GM21723 (cell line): Measurements from ENCODE around the gene DRAXIN.

Source experiments
- ATAC-seq: cut with Tn5 transposase; IDR thresholded peaks from one replicate; pipeline ENCODE4 v1.9.1; 2021; ENCODE audit warnings: mild to moderate bottlenecking, moderate library complexity; ENCODE audit not compliant: unreplicated experiment

The DRAXIN gene

DNA sequence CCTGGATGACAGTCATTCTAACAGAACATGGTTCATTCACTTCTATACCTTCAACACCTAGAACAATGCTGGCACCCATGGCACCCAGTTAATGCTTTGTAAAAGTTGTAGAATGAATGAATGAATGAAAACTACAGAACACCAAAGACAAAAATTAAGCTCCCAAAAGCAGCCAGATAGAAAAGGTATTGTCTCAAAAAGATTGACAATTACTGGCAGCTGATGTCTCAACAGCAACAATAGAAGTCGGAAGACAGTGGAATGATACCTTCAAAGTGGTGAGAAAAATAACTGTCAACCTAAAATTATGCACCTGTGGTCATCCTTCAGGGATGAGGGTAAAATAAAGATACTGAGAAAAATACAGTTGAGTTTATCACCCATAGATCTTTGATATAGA lies 65.5 kb downstream of the DRAXIN start:
- ATAC-seq: no peak

DNA sequence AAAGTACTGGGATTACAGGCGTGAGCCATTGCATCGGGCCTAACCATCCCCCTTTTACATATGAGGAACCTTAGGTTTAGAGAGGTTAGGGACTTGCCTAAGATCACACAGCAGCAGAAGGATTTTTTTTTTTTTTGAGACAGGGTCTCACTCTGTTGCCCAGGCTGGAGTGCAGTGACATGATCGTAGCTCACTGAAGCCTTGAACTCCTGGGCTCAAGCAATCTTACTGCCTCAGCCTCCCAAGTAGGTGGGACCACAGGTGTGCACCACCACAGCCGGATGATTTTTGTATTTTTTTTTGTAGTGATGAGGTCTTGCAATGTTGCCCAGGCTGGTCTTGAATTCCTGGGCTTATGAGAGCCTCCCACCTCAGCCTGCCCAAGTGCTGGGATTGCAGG lies 68.3 kb downstream of the DRAXIN start:
- no peak for ATAC-seq

DNA sequence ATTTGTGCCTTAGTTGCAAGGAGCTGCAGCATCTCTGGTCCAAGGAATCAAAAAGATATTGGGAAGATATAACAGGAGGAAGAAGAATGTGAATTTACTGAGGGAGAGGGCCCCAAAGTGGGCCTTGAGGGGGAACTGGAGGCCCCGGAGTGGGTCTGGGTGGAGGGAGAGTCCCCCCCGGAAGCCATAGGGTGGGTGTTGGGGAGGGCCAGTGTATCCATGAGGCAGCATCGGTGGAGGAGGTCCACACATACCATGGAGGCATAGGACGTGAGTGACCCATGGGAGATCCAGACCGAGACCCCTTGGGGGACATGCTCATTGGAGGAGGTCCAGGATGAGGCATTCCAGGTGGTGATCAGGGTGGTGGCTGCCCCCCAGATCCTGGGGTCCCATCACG lies 69.8 kb downstream of the DRAXIN start:
- ATAC-seq: no peak

DNA sequence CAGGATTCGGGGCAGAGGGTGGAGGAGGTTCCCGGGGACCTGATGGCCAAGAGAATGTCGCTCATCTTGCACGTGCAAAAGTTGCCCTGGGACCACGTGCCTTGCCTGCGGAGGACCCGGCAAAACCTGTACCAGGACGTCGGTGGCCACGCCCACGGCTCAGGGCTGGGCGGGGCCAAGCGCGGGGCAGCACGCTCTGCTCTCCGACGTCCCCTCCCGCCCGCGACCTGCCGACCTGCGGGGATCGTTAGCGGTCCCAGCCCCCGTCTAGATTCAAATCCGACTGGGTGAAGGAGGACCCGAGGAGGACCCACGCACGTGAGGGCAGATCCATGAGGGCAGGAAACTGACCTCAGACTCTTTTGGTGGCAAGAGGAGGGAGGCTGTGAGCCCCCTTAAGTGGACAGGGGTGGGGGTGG lies 70.5 kb downstream of the DRAXIN start, which contains the start of gene C1orf167:
Gene C1orf167 (plus strand): TSS at position 206 of the 419 bp plus-strand sequence. CDS start 2,208 bp downstream, outside the sequence.
- ATAC-seq: no peak

GRCh38 chr1:11764115-11764514 lies 72.6 kb downstream of the DRAXIN start:
- no peak for ATAC-seq

DNA sequence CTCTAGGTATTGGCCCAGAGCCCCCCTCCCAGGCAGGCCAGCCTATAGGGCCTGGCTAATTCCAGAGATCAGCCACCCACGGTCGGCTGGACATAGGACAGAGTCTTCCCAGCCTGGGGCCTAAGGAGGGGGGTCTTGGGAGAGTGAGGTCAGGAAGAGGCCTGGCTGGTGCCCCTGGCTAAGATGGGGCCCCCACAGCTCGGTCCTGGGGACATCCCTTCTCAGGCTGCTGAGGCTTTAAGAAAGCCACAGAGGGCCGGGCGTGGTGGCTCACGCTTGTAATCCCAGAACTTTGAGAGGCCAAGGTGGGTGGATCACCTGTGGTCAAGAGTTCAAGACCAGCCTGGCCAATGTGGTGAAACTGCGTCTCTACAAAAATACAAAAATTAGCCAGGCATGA lies 73.0 kb downstream of the DRAXIN start:
- no peak for ATAC-seq

- ATAC-seq: no peak
Observed at GRCh38 chr1:11765661-11766428, 74.3 kb downstream of the DRAXIN start.

GRCh38 chr1:11766429-11766776 lies 74.9 kb downstream of the DRAXIN start:
- no peak for ATAC-seq

DNA sequence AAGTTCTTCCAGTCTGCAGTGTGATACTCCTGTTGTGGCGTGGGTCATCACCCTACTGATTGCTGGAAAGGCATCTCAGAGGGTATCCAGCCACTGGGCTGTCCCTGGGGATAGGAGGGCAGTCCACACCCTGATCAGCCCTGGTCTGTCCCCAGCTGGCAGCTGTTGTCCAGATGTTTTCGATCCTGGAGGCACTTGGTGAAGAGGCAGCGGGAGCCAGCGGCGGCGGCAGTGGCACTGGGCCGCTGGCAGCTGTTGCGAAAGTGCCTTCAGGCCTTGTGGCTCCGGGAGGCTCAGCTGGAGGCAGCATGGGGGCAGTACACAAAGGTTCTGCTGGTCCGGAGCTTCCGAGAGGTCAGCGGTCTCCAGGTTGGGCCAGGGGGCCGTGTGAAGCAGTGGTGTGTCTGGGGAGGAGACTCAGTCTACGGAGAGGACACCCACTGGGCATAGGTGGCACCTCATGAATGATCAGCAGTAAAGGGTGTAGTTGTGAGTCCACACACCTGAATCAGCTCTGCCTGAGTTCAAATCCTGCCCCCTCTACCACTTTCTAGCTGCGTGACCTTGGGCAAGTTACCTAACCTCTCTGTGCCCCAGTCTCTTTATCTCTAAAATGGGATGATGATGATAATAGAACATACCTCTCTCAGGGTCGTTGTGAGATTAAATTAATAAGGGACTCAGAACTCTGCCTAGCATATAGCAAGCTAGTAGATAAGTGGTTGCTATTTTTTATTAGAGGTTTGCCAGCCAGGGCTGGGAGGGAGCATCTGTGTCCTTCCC lies 76.6 kb downstream of the DRAXIN start:
- no peak for ATAC-seq

DNA sequence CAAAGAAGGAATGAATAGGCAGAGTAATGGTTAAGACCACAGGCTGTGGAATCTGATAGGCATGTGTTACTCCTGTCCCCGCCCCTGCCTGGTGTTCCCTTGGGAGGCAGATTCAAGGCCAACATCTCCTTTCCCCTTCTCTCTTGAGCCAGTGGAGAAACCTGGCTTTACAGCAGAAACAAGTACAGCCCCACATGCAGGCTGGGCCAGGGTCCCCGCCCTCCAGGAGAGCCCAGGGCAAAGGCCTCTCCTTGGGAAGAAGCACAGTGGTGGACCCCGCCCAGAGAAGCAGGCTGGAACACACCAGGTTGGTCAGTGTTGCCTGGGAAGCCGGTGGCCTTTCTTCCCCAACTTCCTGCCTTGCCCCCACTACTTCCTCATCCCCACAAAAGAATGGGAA lies 77.3 kb downstream of the DRAXIN start:
- ATAC-seq: no peak

DNA sequence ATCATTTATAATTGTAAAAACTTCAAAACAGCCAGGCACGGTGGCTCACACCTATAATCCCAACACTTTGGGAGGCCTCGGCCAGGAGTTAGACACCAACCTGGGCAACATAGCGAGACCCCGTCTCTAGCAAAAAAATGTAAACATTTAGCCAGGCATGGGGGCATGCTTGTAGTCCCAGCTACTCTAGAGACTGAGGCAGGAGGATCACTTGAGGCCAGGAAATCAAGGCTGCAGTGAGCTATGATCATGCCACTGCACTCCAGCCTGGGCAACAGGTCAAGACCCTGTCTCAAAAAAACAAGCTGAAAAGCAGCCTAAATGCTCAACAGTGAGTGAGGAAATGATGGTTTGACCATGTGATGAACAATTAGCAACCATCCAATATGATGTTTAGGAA lies 77.8 kb downstream of the DRAXIN start:
- no peak for ATAC-seq

DNA sequence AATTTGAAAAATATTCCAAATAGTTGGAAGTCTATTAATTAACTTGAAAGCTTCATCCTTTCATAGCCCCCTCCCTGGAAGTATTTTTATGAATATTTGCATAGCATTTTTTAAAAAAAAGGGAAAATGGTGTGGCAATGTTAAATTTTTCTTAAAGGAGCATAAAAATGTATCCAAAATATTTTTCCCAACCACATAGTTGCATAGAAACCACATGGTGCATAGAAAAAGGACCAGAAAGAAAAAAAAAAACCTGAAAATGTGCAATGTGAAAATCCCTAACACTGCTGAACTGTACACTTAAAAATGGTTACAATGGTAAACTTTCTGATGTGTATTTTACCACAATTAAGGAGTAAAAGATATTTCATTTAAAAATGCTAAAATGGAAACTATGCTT lies 78.5 kb downstream of the DRAXIN start:
- no peak for ATAC-seq

GRCh38 chr1:11771481-11772043 lies 80.1 kb downstream of the DRAXIN start:
- ATAC-seq: no peak

- ATAC-seq: no peak
Observed at GRCh38 chr1:11772458-11772857, 80.9 kb downstream of the DRAXIN start.

- no peak for ATAC-seq
Observed at GRCh38 chr1:11774753-11775152, 83.2 kb downstream of the DRAXIN start.
